Measurements from ENCODE around the gene ALKBH8.
A peak's percentile ranks its signal among the peaks of the same experiment; 100 is the strongest.
"Not testable (repeated sequence)": the region's sequence is repeated elsewhere in the genome, so short reads cannot be mapped to it uniquely, and the experiment has no call there.

ALKBH8 gene

DNA sequence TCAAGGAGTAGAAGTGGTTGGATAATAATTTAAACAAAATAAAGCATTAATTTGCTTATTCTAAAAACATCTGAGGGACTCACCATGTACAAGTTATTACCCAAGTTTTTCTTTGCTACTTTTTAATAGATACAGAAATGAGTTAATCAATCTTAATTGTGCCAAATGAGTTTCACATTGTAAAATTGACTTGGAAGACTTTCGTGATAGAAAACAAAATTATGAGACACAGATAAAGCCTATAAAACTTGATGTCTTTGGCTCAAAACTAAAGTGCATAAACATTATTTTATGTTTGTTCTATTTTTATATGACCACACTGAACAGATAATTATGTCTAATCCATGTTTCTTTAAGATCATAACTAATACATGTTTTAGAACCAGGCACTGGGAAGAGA, 97.8 kb downstream of the ALKBH8 start:
- H3K4me3 Mint-ChIP-seq = no peak overlapping the region
- H3K9me3 Mint-ChIP-seq = peaks cover 12% of the 10 kb centered on the region in 2 donors
- no peak for DNase-seq
- no peaks in the 10 kb centered on the region for H3K4me1 Mint-ChIP-seq
- ATAC-seq (replicated peaks) = no peak
- H3K27me3 Mint-ChIP-seq = peaks cover 53 to 66% of the 10 kb centered on the region in 2 donors
- no peak overlapping the region for H3K27ac Mint-ChIP-seq
- H3K36me3 Mint-ChIP-seq = peaks cover 0 to 2% of the 10 kb centered on the region in 2 donors

DNA sequence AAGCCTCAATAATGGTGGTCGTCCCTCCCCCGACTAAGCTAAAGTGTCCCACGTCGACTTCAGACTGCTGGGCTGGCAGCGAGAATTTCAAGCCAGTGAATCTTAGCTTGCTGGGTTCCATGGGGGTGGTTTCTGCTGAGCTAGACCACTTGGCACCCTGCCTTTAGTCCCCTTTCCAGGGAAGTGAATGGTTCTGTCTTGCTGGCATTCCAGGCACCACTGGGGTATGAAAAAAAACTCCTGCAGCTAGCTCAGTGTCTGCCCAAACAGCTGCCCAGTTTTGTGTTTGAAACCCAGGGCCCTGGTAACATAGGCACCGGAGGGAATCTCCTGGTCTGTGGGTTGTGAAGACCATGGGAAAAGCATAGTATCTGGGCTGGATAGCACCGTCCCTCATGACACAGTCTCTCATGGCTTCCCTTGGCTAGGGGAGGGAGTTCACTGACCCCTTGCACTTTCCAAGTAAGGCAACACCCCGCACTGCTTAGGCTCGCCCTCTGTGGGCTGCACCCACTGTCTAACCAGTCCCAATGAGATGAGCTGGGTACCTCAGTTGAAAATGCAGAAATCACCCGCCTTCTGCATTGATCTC, 99.2 kb downstream of the ALKBH8 start:
- not testable (repeated sequence) for H3K27ac Mint-ChIP-seq; H3K36me3 Mint-ChIP-seq; DNase-seq; ATAC-seq (replicated peaks); H3K4me1 Mint-ChIP-seq; H3K4me3 Mint-ChIP-seq
- peaks cover 49 to 65% of the 10 kb centered on the region in 2 donors for H3K27me3 Mint-ChIP-seq
- H3K9me3 Mint-ChIP-seq = peaks cover 12% of the 10 kb centered on the region in 2 donors

- Mint-ChIP-seq H3K27ac (peak within 1 kb of the TSS; percentile 95), H3K4me1 (peaks cover 11 to 14% of the 10 kb centered on the region in 2 donors), H3K4me3 (peak within 1 kb of the TSS; percentile 86 to 94), H3K36me3 (peaks cover 6 to 11% of the 10 kb centered on the region in 2 donors), H3K27me3 (peaks cover 9 to 13% of the 10 kb centered on the region in 2 donors), H3K9me3 (peaks cover 0 to 2% of the 10 kb centered on the region in 2 donors)
- peak; percentile 97 to 98 for ATAC-seq (replicated peaks)
- peak; percentile 84 for DNase-seq
These were observed 107.8 kb downstream of the ALKBH8 start, which contains the start of gene CWF19L2 for GRCh38 chr11:107457558-107458271. TSS of gene CWF19L2 (minus strand) at chr11:107457825. CDS start at chr11:107457816, 9 bp downstream.

DNA sequence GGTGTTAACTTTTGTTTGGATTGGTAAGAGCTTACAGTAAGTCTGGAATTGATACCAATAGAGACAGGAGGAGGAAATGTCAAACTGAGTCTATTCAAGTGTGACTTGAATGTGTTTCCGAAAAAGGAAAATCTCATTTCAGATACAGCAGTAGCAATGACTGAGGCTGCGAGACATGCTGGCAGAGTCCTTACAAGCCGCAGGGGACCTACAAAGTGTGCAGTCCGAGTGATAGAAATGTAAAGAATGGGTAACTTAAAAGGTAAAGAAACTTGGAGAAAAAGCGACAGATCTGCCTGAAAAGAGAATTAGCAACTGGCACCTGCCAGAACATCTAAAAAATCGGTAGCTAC, 108.4 kb downstream of the ALKBH8 start:
- Mint-ChIP-seq H3K36me3 (peaks cover 8 to 13% of the 10 kb centered on the region in 2 donors), H3K4me3 (peak overlapping the region; percentile 86 to 94), H3K27me3 (peaks cover 5 to 7% of the 10 kb centered on the region in 2 donors), H3K4me1 (peaks cover 11 to 14% of the 10 kb centered on the region in 2 donors), H3K9me3 (peaks cover 0 to 2% of the 10 kb centered on the region in 2 donors), H3K27ac (peak overlapping the region; percentile 95)
- no peak for DNase-seq
- peak; percentile 55 to 58 for ATAC-seq (replicated peaks)

DNA sequence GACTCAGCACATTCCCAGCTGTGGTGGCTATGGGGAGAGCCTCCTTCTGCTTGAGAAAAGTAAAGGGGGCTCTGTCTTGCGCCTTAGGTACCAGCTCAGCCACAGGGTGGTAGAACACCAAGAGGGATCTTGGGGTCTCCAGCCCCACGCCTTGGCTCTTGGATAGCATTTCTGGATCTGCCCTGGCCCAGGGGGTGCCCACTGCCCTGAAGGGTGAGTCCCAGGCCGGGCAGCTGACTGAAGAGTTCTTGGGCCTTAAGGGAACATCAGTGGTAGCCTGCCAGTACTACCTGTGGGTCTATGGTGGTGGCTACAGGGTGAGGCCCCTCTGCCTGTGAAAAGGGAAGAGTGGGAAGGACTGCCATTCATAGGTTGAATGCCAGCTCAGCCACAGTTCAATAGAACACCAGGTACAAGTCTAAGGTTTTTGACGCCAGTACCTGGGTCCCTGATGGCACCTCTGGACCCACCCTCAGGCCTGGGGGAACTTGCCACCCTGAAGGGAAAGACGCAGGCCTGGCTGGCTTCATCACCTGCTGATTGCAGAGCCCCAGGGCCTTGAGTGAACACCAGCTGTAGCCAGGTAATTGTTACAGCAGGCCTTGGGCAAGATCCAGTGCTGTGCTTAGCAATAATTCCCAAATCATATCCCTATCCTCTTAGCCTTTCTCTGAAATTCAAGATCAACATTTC, 111.8 kb downstream of the ALKBH8 start:
- peaks cover 13 to 19% of the 10 kb centered on the region in 2 donors for H3K4me1 Mint-ChIP-seq
- H3K9me3 Mint-ChIP-seq = no peaks in the 10 kb centered on the region
- no peak overlapping the region for H3K27ac Mint-ChIP-seq
- no peak for DNase-seq
- H3K27me3 Mint-ChIP-seq = no peaks in the 10 kb centered on the region
- ATAC-seq (replicated peaks) = no peak
- H3K4me3 Mint-ChIP-seq = no peak overlapping the region
- H3K36me3 Mint-ChIP-seq = peaks cover 15 to 26% of the 10 kb centered on the region in 2 donors

Measured in stimulated activated naive B cell treated with anti-CD40 and anti-IgM and Interleukin-4, amounts not matched to agents 10 μg/mL and 1 μg/mL and 100 μg/mL, for 72 hours (primary cell).